Gastrocnemius medialis (tissue), 4 donors: ENCODE data around the gene ARFGAP1. TPM values are rescaled to one million over a fixed set of nuclear protein-coding genes. Genes with fewer than 3 reads are reported as not detected.

Source experiments
- ATAC-seq, 2 donors: fragments of 150-250 bp; one replicate each; pipeline ENCODE4 v1.9.1; 2016
- DNase-seq, 2 donors: peaks; one replicate each; pipeline ENCODE4 v3.0.0-alpha.2; 2019
- H3K27ac ChIP-seq, 4 donors: fragments of 200-600 bp; sonication (generic); 1 replicate in 1 of 4; 2 replicates in 3 of 4; pipeline ENCODE4 v1.5.1; 2016 to 2018; ENCODE audit warnings: mild to moderate bottlenecking in 2 of 4, moderate library complexity in 1 of 4
- H3K27me3 ChIP-seq, 3 donors: fragments of 200-600 bp; sonication (generic) in 2 of 3; 1 replicate in 1 of 3; 2 replicates in 2 of 3; pipeline versions ENCODE4 v1.5.1 to v1.6.0; 2016 to 2019; ENCODE audit warnings: mild to moderate bottlenecking in 1 of 3, moderate library complexity in 1 of 3
- H3K36me3 ChIP-seq, 2 donors: fragments of 200-600 bp; sonication (generic) in 1 of 2; one replicate each; pipeline ENCODE4 v1.5.1; 2017 to 2018
- H3K4me1 ChIP-seq, 2 donors: fragments of 200-600 bp; sonication (generic) in 1 of 2; one replicate each; pipeline ENCODE4 v1.5.1; 2016 to 2017; ENCODE audit warnings: mild to moderate bottlenecking in 2 of 2
- H3K4me3 ChIP-seq, 4 donors: fragments of 200-600 bp; sonication (generic) in 3 of 4; 1 replicate in 1 of 4; 2 replicates in 3 of 4; pipeline ENCODE4 v1.5.1; 2016 to 2019; ENCODE audit warnings: mild to moderate bottlenecking in 2 of 4
- H3K9me3 ChIP-seq, 3 donors: fragments of 200-600 bp; sonication (generic) in 2 of 3; 1 replicate in 1 of 3; 2 replicates in 2 of 3; pipeline ENCODE4 v1.5.1; 2016 to 2019
- POLR2A ChIP-seq, 2 donors: fragments of 450-650 bp; IDR thresholded peaks; one replicate each; pipeline ENCODE4 v1.6.1; 2017; ENCODE audit warnings: antibody characterized with exemption in 2 of 2, mild to moderate bottlenecking in 2 of 2, moderate library complexity in 2 of 2
- in situ Hi-C, 4 donors: fragments of 200-750 bp; cut with MboI; loops; one replicate each; pipeline versions ENCODE4 v1.15.0 to v1.8.0; 2017; ENCODE audit warnings: low sequenced_read_pairs in 4 of 4
- intact Hi-C: fragments of 100-400 bp; cut with DNase I; formaldehyde crosslinking; loops from one replicate; pipeline ENCODE4 v1.15.1; 2023; ENCODE audit warnings: low total_unique reads
- total RNA-seq, 4 donors: library from RNA; depleted of rRNA; stranded (reverse); fragments of >200 nt; gene quantifications; one replicate each; pipeline versions ENCODE4 v1.1.0 to v1.2.3, GENCODE V29; 2016
- TF ChIP-seq, protein P1 (sequence below), 5 experiments: fragments of 450-650 bp in 3 of 5; fragments of 200-600 bp in 2 of 5; sonication (generic) in 2 of 5; IDR thresholded peaks in 4 of 5; conservative IDR thresholded peaks in 1 of 5; 1 replicate in 4 of 5; 2 replicates in 1 of 5; pipeline ENCODE4 v1.5.1; 2016 to 2019; ENCODE audit warnings: antibody characterized with exemption in 5 of 5, mild to moderate bottlenecking in 3 of 5, moderate library complexity in 3 of 5

ARFGAP1 gene
- total RNA-seq, 4 donors from 2014 or later: 15.2 to 24.4 (median 18.0) TPM

DNA sequence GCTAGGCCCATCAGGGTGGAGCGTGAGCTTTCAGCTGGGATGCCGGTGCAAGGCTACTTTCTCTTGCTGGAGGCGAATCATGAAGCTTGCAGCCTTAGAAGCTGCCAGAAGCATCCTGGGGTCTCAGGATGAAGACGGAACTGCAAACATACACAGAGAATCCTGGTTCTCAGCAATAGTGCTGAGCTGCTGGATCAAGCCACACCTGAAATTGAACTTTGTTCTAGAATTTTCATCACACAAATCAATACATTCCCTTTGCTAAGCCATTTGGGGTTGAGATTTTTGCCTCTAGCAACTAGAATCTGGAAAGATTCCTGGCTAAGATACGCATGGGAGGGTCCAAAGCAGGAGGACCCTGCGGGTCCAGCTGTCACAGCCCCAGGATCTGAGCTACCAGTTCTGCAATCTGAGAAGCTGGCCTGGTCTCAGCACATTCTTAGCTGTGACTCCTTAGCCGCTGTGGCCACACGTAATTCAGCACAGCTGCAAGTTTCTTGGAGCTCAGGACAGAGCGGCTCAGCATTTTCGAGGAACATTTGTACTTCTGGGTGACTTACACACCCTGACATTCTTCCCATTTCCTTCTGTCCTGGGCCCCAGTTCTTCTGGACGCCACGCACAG is 6.6 kb upstream of the ARFGAP1 start:
- Histone ChIP-seq H3K36me3 (no peaks in the 10 kb centered on the region), H3K27me3 (peaks cover 32 to 64% (median 52%) of the 10 kb centered on the region in 3 donors), H3K4me1 (peaks cover 0 to 5% of the 10 kb centered on the region in 2 donors), H3K4me3 (no peak overlapping the region), H3K27ac (no peak overlapping the region), H3K9me3 (no peaks in the 10 kb centered on the region)
- intact Hi-C loops: no loop called here
- DNase-seq: no peak
- ATAC-seq: peak; percentile 45 to 69
- in situ Hi-C loops: no loop called here
- TF ChIP-seq POLR2A (IDR thresholded peaks at IDR 0.05): no peak
- TF ChIP-seq, protein P1, sequence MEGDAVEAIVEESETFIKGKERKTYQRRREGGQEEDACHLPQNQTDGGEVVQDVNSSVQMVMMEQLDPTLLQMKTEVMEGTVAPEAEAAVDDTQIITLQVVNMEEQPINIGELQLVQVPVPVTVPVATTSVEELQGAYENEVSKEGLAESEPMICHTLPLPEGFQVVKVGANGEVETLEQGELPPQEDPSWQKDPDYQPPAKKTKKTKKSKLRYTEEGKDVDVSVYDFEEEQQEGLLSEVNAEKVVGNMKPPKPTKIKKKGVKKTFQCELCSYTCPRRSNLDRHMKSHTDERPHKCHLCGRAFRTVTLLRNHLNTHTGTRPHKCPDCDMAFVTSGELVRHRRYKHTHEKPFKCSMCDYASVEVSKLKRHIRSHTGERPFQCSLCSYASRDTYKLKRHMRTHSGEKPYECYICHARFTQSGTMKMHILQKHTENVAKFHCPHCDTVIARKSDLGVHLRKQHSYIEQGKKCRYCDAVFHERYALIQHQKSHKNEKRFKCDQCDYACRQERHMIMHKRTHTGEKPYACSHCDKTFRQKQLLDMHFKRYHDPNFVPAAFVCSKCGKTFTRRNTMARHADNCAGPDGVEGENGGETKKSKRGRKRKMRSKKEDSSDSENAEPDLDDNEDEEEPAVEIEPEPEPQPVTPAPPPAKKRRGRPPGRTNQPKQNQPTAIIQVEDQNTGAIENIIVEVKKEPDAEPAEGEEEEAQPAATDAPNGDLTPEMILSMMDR (IDR thresholded peaks at IDR 0.05 in 4 of 5, conservative IDR thresholded peaks at IDR 0.05 in 1 of 5): no peak

- Histone ChIP-seq H3K4me1 (peaks cover 5 to 9% of the 10 kb centered on the region in 2 donors), H3K4me3 (no peak overlapping the region), H3K27me3 (peaks cover 28 to 53% (median 52%) of the 10 kb centered on the region in 3 donors), H3K36me3 (no peaks in the 10 kb centered on the region), H3K27ac (no peak overlapping the region), H3K9me3 (no peaks in the 10 kb centered on the region)
- in situ Hi-C loops: no loop called here
- TF ChIP-seq, protein P1 (IDR thresholded peaks at IDR 0.05 in 4 of 5, conservative IDR thresholded peaks at IDR 0.05 in 1 of 5): no peak
- no peak for ATAC-seq
- intact Hi-C loops: no loop called here
- DNase-seq: no peak
Observed at GRCh38 chr20:63267691-63268090, 4.9 kb upstream of the ARFGAP1 start.

- Histone ChIP-seq H3K27me3 (peaks cover 28 to 53% (median 48%) of the 10 kb centered on the region in 3 donors), H3K36me3 (no peaks in the 10 kb centered on the region), H3K27ac (no peak overlapping the region), H3K4me1 (peaks cover 7 to 11% of the 10 kb centered on the region in 2 donors), H3K9me3 (no peaks in the 10 kb centered on the region), H3K4me3 (no peak overlapping the region)
- DNase-seq (no peak), ATAC-seq (no peak)
- TF ChIP-seq, protein P1 (IDR thresholded peaks at IDR 0.05 in 4 of 5, conservative IDR thresholded peaks at IDR 0.05 in 1 of 5): no peak
- no peak for TF ChIP-seq POLR2A (IDR thresholded peaks at IDR 0.05)
- intact Hi-C loops (no loop called here), in situ Hi-C loops (no loop called here)
Observed at GRCh38 chr20:63268256-63268655, 4.4 kb upstream of the ARFGAP1 start.

DNA sequence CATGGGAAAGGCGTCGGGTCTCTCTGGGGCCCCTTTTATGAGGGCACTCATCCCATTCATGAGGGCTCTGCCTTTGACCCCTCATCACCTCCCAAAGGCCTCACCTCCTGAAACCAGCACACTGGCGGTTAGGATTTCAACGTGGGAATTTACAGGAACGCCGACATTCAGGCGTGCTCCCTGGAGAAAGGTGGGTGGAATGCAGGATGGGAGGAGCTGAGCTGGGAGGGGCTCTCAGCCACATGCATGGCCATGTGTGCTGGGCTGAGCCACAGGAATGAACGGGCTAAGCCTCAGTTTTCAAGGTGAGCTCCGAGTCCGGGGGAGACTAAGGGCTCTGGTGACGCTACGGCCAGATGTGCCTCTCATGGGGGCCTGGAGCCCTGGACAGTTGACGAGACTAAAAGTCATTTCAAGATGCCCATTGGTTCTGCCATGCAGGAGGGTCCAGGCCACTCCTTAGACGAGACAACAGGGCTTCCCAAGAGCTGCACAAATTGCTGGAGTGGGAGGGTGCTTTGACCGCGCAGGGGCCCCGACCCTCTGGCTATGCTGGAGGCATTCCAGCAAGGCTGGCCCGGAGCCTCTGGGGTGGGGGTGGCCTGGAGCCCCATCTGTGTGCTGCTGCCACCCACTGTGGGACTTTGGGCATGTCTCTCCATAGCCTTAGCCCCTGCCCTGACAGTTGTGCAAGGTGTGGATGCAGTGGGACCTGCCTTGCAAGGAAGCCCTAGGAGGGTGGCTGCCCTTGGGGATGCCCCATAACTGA is 3.8 kb upstream of the ARFGAP1 start:
- no peaks in the 10 kb centered on the region for H3K9me3 ChIP-seq
- intact Hi-C loops: no loop called here
- H3K27me3 ChIP-seq: peaks cover 26 to 48% (median 43%) of the 10 kb centered on the region in 3 donors
- DNase-seq: no peak
- H3K4me3 ChIP-seq: no peak overlapping the region
- TF ChIP-seq, protein P1 (IDR thresholded peaks at IDR 0.05 in 4 of 5, conservative IDR thresholded peaks at IDR 0.05 in 1 of 5): no peak
- TF ChIP-seq POLR2A (IDR thresholded peaks at IDR 0.05): no peak
- ATAC-seq: no peak
- peaks cover 13 to 17% of the 10 kb centered on the region in 2 donors for H3K4me1 ChIP-seq
- no peak overlapping the region for H3K27ac ChIP-seq
- no peaks in the 10 kb centered on the region for H3K36me3 ChIP-seq
- in situ Hi-C loops: no loop called here
